Fibroblast of upper back skin (primary cell): ENCODE measurements around the gene PGS1.
A peak's percentile ranks its signal among the peaks of the same experiment; 100 is the strongest.

Source experiments
- DNase-seq: peaks from one replicate; pipeline ENCODE4 v3.0.0-alpha.2; 2013

Gene PGS1

GRCh38 chr17:78347453-78347852 lies 31.0 kb upstream of the PGS1 start:
- no peak for DNase-seq

- DNase-seq, result no peak
Observed at GRCh38 chr17:78348055-78348770, 30.2 kb upstream of the PGS1 start.

- DNase-seq, result no peak
Observed at GRCh38 chr17:78349891-78350642, 28.4 kb upstream of the PGS1 start.

GRCh38 chr17:78351449-78352006 lies 26.9 kb upstream of the PGS1 start:
- DNase-seq, result peak; percentile 96

GRCh38 chr17:78353834-78354233 lies 24.6 kb upstream of the PGS1 start:
- DNase-seq, result no peak

- DNase-seq, result no peak
Observed at GRCh38 chr17:78355045-78355641, 23.3 kb upstream of the PGS1 start.

GRCh38 chr17:78355701-78356100 lies 22.7 kb upstream of the PGS1 start:
- no peak for DNase-seq

- DNase-seq, result peak; percentile 90
Observed at GRCh38 chr17:78356101-78356713, 22.2 kb upstream of the PGS1 start.

GRCh38 chr17:78357177-78357586 lies 21.3 kb upstream of the PGS1 start:
- DNase-seq, result peak; percentile 64

GRCh38 chr17:78357672-78358537 lies 20.5 kb upstream of the PGS1 start:
- no peak for DNase-seq

GRCh38 chr17:78358538-78359320 lies 19.7 kb upstream of the PGS1 start:
- DNase-seq, result no peak

- DNase-seq, result no peak
Observed at GRCh38 chr17:78359321-78359996, 19.0 kb upstream of the PGS1 start.

- peak; percentile 98 for DNase-seq
Observed at GRCh38 chr17:78359997-78360370, 18.5 kb upstream of the PGS1 start, which contains the start of gene SOCS3. SOCS3 (minus strand) TSS chr17:78360077; CDS start chr17:78359095, 982 bp downstream.

GRCh38 chr17:78360371-78361224 lies 17.9 kb upstream of the PGS1 start:
- DNase-seq, result peak; percentile 82

GRCh38 chr17:78361225-78361701 lies 17.2 kb upstream of the PGS1 start:
- no peak for DNase-seq

GRCh38 chr17:78362232-78362631 lies 16.2 kb upstream of the PGS1 start:
- DNase-seq, result no peak

- DNase-seq, result no peak
Observed at GRCh38 chr17:78362671-78363070, 15.8 kb upstream of the PGS1 start.

- DNase-seq, result no peak
Observed at GRCh38 chr17:78364436-78365281, 13.8 kb upstream of the PGS1 start.
